ENCODE results near the gene SALL1. TPM values are rescaled to one million over a fixed set of nuclear protein-coding genes. Genes with fewer than 3 reads are reported as not detected.
A peak's percentile ranks its signal among the peaks of the same experiment; 100 is the strongest.

SALL1 gene
- total and polyA plus RNA-seq, 2 of the 13 experiments (the other 11 are each of a cell fraction or from before 2014, with no cell fraction given) = 6.6 to 12.3 TPM

DNA sequence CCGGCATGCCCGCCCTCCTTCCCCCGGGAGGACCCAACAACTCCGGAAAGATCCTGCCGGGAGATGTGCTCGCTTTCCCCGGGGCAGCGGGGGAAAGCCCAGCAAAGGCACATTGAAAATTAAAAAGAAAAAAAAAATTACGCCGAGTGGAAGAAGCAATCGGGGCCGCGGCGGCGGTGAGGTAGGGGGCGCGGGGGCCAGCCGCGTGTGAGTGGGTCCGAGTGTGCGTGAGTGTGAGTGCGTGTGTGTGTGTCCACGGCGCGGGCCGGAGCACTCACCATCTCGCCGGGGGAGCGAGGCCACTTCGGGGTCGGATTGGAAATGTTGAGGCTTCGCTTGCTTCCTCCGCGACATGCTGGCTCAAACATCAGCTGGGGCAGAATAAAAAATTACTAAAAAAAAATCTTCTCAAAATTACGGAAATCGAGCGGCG lies at the start of gene SALL1 (continued):
- TF ChIP-seq RXRA (CRISPR knock-in tag; IDR thresholded peaks at IDR 0.05) (no peak), RBFOX2 (IDR thresholded peaks at IDR 0.05; ENCODE audit: low read depth, low read length) (peak; percentile 66), ZBTB7B (CRISPR knock-in tag; IDR thresholded peaks at IDR 0.05) (0 out of 2 replicates have a peak, but pooled peaks have one; percentile 1), NR2F6 (IDR thresholded peaks at IDR 0.05) (no peak), NR2F6 (CRISPR knock-in tag; IDR thresholded peaks at IDR 0.05) (no peak), HNRNPLL (IDR thresholded peaks at IDR 0.05; ENCODE audit: low read depth, low read length, poor library complexity, severe bottlenecking) (peak; percentile 17), ZNF362 (CRISPR knock-in tag; IDR thresholded peaks at IDR 0.05; ENCODE audit: borderline replicate concordance) (no peak), JDP2 (CRISPR knock-in tag; IDR thresholded peaks at IDR 0.05; ENCODE audit: borderline replicate concordance) (no peak), NFYB (CRISPR knock-in tag; IDR thresholded peaks at IDR 0.05) (no peak), ZNF143 (CRISPR knock-in tag; IDR thresholded peaks at IDR 0.05) (no peak), SRSF1 (optimal IDR thresholded peaks at IDR 0.05; ENCODE audit: low read depth, low read length) (peak; percentile 59), ELF3 (CRISPR knock-in tag; IDR thresholded peaks at IDR 0.05) (no peak), ZNF704 (CRISPR knock-in tag; IDR thresholded peaks at IDR 0.05; ENCODE audit: borderline replicate concordance) (no peak), PTBP1 (IDR thresholded peaks at IDR 0.05; ENCODE audit: low read depth, low read length, poor library complexity, severe bottlenecking) (no peak), RBAK (CRISPR knock-in tag; IDR thresholded peaks at IDR 0.05) (no peak), ZNF12 (CRISPR knock-in tag; IDR thresholded peaks at IDR 0.05) (no peak), HOXA3 (CRISPR knock-in tag; IDR thresholded peaks at IDR 0.05) (peak; percentile 44; the same call in 1 of the 2 replicates), HES4 (CRISPR knock-in tag; IDR thresholded peaks at IDR 0.05; ENCODE audit: borderline replicate concordance) (no peak), SNAI1 (CRISPR knock-in tag; IDR thresholded peaks at IDR 0.05; ENCODE audit: borderline replicate concordance) (peak; percentile 58; the same call in 1 of the 2 replicates)
- TF ChIP-seq, protein P1, sequence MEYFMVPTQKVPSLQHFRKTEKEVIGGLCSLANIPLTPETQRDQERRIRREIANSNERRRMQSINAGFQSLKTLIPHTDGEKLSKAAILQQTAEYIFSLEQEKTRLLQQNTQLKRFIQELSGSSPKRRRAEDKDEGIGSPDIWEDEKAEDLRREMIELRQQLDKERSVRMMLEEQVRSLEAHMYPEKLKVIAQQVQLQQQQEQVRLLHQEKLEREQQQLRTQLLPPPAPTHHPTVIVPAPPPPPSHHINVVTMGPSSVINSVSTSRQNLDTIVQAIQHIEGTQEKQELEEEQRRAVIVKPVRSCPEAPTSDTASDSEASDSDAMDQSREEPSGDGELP (IDR thresholded peaks at IDR 0.05; ENCODE audit: borderline replicate concordance, low read depth) = no peak
- TF ChIP-seq, protein P2, sequence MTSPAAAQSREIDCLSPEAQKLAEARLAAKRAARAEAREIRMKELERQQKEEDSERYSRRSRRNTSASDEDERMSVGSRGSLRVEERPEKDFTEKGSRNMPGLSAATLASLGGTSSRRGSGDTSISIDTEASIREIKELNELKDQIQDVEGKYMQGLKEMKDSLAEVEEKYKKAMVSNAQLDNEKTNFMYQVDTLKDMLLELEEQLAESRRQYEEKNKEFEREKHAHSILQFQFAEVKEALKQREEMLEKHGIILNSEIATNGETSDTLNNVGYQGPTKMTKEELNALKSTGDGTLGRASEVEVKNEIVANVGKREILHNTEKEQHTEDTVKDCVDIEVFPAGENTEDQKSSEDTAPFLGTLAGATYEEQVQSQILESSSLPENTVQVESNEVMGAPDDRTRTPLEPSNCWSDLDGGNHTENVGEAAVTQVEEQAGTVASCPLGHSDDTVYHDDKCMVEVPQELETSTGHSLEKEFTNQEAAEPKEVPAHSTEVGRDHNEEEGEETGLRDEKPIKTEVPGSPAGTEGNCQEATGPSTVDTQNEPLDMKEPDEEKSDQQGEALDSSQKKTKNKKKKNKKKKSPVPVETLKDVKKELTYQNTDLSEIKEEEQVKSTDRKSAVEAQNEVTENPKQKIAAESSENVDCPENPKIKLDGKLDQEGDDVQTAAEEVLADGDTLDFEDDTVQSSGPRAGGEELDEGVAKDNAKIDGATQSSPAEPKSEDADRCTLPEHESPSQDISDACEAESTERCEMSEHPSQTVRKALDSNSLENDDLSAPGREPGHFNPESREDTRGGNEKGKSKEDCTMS (CRISPR knock-in tag; conservative IDR thresholded peaks at IDR 0.05) = no peak
- TF ChIP-seq, protein P3, sequence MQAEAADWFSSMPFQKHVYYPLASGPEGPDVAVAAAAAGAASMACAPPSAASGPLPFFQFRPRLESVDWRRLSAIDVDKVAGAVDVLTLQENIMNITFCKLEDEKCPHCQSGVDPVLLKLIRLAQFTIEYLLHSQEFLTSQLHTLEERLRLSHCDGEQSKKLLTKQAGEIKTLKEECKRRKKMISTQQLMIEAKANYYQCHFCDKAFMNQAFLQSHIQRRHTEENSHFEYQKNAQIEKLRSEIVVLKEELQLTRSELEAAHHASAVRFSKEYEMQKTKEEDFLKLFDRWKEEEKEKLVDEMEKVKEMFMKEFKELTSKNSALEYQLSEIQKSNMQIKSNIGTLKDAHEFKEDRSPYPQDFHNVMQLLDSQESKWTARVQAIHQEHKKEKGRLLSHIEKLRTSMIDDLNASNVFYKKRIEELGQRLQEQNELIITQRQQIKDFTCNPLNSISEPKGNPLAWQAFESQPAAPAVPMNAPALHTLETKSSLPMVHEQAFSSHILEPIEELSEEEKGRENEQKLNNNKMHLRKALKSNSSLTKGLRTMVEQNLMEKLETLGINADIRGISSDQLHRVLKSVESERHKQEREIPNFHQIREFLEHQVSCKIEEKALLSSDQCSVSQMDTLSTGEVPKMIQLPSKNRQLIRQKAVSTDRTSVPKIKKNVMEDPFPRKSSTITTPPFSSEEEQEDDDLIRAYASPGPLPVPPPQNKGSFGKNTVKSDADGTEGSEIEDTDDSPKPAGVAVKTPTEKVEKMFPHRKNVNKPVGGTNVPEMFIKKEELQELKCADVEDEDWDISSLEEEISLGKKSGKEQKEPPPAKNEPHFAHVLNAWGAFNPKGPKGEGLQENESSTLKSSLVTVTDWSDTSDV (CRISPR knock-in tag; IDR thresholded peaks at IDR 0.05) = no peak
- TF ChIP-seq, protein P4, sequence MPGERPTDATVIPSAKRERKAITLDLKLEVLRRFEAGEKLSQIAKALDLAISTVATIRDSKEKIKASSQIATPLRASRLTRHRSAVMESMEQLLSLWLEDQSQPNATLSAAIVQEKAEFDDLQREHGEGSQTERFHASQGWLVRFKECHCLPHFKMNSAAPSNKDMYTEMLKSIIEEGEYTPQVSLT (CRISPR knock-in tag; IDR thresholded peaks at IDR 0.05; ENCODE audit: borderline replicate concordance, low read depth) = no peak

Data from HepG2 (cell line).